Measurements from ENCODE around the gene MRPL36. TPM values are rescaled to one million over a fixed set of nuclear protein-coding genes. Genes with fewer than 3 reads are reported as not detected.

MRPL36 gene
- total and polyA plus RNA-seq, 2 of the 4 experiments (the other 2 are of a cell fraction): 85.9 to 103 TPM

- Histone ChIP-seq H4K5ac (ENCODE audit: low read depth, low read length) (no peak overlapping the region), H2AK5ac (ENCODE audit: low read depth, low read length) (no peak overlapping the region), H3K27ac (ENCODE audit: insufficient read depth, low read length) (no peak overlapping the region), H3K9me1 (ENCODE audit: insufficient read depth, low read length) (no peaks in the 10 kb centered on the region), H3K4me1 (ENCODE audit: control insufficient read depth, insufficient read depth, low read length) (peaks cover 5% of the 10 kb centered on the region; the same call in 1 of the 2 replicates), H4K91ac (ENCODE audit: insufficient read depth, low read depth, low read length) (no peak overlapping the region), H2BK20ac (ENCODE audit: low read depth, low read length) (no peak overlapping the region), H3K9me3 (ENCODE audit: control insufficient read depth, insufficient read depth, low read length) (peaks cover 2% of the 10 kb centered on the region; the same call in 1 of the 2 replicates), H3K23ac (ENCODE audit: low read depth, low read length) (no peak overlapping the region), H3K14ac (replicated peaks; ENCODE audit: low read depth, low read length) (no peak overlapping the region), H3K18ac (ENCODE audit: low read depth, low read length) (no peak overlapping the region), H2BK120ac (ENCODE audit: low read depth, low read length) (no peak overlapping the region), H2BK5ac (ENCODE audit: low read depth, low read length, poor library complexity, severe bottlenecking) (no peak overlapping the region), H3K27me3 (ENCODE audit: control insufficient read depth, insufficient read depth, low read length) (peaks cover 7% of the 10 kb centered on the region; the same call in 1 of the 2 replicates), H4K20me1 (ENCODE audit: insufficient read depth, low read length) (no peaks in the 10 kb centered on the region), H3K56ac (ENCODE audit: extremely low read depth, insufficient read depth, low read length) (no peak overlapping the region), H3K9ac (ENCODE audit: low read depth, low read length) (no peak overlapping the region), H3K4ac (ENCODE audit: low read depth, low read length) (no peak overlapping the region), H3K36me3 (ENCODE audit: control insufficient read depth, insufficient read depth, low read length) (no peaks in the 10 kb centered on the region), H3K4me3 (ENCODE audit: insufficient read depth, low read depth, low read length) (no peak overlapping the region), H2AK9ac (replicated peaks; ENCODE audit: low read depth, low read length, poor library complexity) (no peak overlapping the region), H3K4me2 (ENCODE audit: low read depth, low read length) (no peak overlapping the region), H2BK15ac (ENCODE audit: low read depth, low read length) (no peak overlapping the region), H3K79me1 (ENCODE audit: low read depth in 1 of 2, low read length in 2 of 2) (no peaks in the 10 kb centered on the region), H4K8ac (ENCODE audit: low read depth in 2 of 2, low read length in 2 of 2) (no peak overlapping the region), H2AFZ (replicated peaks; ENCODE audit: low read length, poor library complexity) (no peak overlapping the region)
- 59% methylated on average over 5 of the region's 13 CpGs; no CpG with 5 or more reads in 1 of the 2 experiments for WGBS, 2 experiments (ENCODE audit: extremely low coverage in 2 of 2, insufficient read length in 1 of 2)
- dilution Hi-C loops (cut with HindIII; ENCODE audit: low sequenced_read_pairs, unreplicated experiment) (no loop called here), in situ Hi-C loops (cut with MboI; ENCODE audit: low sequenced_read_pairs) (no loop called here), intact Hi-C loops (cut with micrococcal nuclease) (loop anchor here (1.0 to 5.0 kb wide), 3 partner anchors 254 to 1839 kb away; no protein-coding TSS in a partner anchor)
- ChIA-PET POLR2A (ENCODE audit: unreplicated experiment) (no interaction called here), CTCF (interaction anchor here (0.6 to 2.3 kb wide), 13 partner anchors 8 to 280 kb away, joined by 3 to 21 read pairs (median 3); partner anchors contain the start of genes MRPL36 and NDUFS6)
- BruUV-seq (replicated peaks): no TSS peak
- TF ChIP-seq BHLHE40 (IDR thresholded peaks at IDR 0.05; ENCODE audit: low read depth, low read length) (no peak), POLR2A (IDR thresholded peaks at IDR 0.05; ENCODE audit: low read depth, low read length) (no peak), CTCF (conservative IDR thresholded peaks at IDR 0.05; ENCODE audit: low read depth, low read length) (no peak)
- ATAC-seq (ENCODE audit: low read depth) (no peak; the same call in 1 of the 2 replicates), DNase-seq (no peak)
These were observed 36.6 kb downstream of the MRPL36 start for GRCh38 chr5:1762883-1763547.

All from IMR-90 (cell line).